Endothelial cell of umbilical vein (primary cell): Measurements from ENCODE around the gene RUNX2. TPM values are rescaled to one million over a fixed set of nuclear protein-coding genes. Genes with fewer than 3 reads are reported as not detected.

Experiments used
- BruUV-seq: library from RNA; stranded (reverse); fragments of 400-500 nt; replicated peaks from 2 replicates; lab custom pipeline; 2021; lab: Mats Ljungman, UMichigan
- CTCF ChIA-PET: fragments of 300-600, 350-600 bp; sonication (Branson Sonifier 250); formaldehyde crosslinking; loops from one replicate; lab custom pipeline; 2021; ENCODE audit warnings: antibody characterized with exemption, inconsistent platforms; lab: Charles Lee
- POLR2A ChIA-PET: fragments of 300-600, 350-600 bp; sonication (Branson Sonifier 250); formaldehyde crosslinking; loops from one replicate; lab custom pipeline; 2021; ENCODE audit warnings: antibody characterized with exemption, inconsistent platforms; lab: Charles Lee
- DNase-seq: peaks from one replicate; pipeline ENCODE4 v3.0.0-alpha.2; 2011; ENCODE audit warnings: low read depth, low spot score
- FAIRE-seq: peaks from 2 replicates; lab custom pipeline; 2011; peaks lifted over from hg19 to GRCh38; lab: Jason Lieb, UNC
- H2AFZ ChIP-seq: 2 replicates; pipeline ENCODE4 v1.6.0; 2012; ENCODE audit warnings: low read depth, low read length, control low read depth, inconsistent platforms
- H3K27ac ChIP-seq: 2 replicates; pipeline ENCODE4 v1.5.1; 2011; ENCODE audit warnings: low read depth, mild to moderate bottlenecking, control low read depth, low read length, moderate library complexity; ENCODE audit not compliant: insufficient read depth
- H3K27me3 ChIP-seq, 2 experiments: 2 replicates each; pipeline versions ENCODE4 v1.6.0 to v1.6.1; 2011; ENCODE audit warnings: low read length in 2 of 2, mixed read lengths in 1 of 2; ENCODE audit not compliant: control insufficient read depth in 2 of 2, insufficient read depth in 2 of 2
- H3K36me3 ChIP-seq, 2 experiments: 2 replicates in 1 of 2; 3 replicates in 1 of 2; pipeline ENCODE4 v1.5.1; 2011; ENCODE audit warnings: low read length in 2 of 2, mild to moderate bottlenecking in 1 of 2, moderate library complexity in 1 of 2; ENCODE audit not compliant: control insufficient read depth in 2 of 2, insufficient read depth in 2 of 2; ENCODE audit errors: extremely low read depth in 1 of 2
- H3K4me1 ChIP-seq: 3 replicates; pipeline ENCODE4 v1.5.1; 2011; ENCODE audit warnings: mild to moderate bottlenecking, low read length; ENCODE audit not compliant: control insufficient read depth, insufficient read depth; ENCODE audit errors: extremely low read depth
- H3K4me2 ChIP-seq: 2 replicates; pipeline ENCODE4 v1.6.1; 2011; ENCODE audit warnings: low read length, control low read depth, mixed read lengths; ENCODE audit not compliant: insufficient read depth
- H3K4me3 ChIP-seq, 3 experiments: fragments of 200-600 bp in 1 of 3; sonication (generic), shearing (Covaris generic) in 1 of 3; replicated peaks in 1 of 3; 2 replicates each; pipeline ENCODE4 v1.5.1; 2011 to 2016; ENCODE audit warnings: control low read depth in 3 of 3, low read length in 3 of 3, mild to moderate bottlenecking in 2 of 3, inconsistent platforms in 1 of 3, low read depth in 1 of 3, moderate library complexity in 1 of 3; ENCODE audit not compliant: insufficient read depth in 1 of 3
- H3K79me2 ChIP-seq: 2 replicates; pipeline ENCODE4 v1.6.0; 2012; ENCODE audit warnings: low read length, inconsistent platforms; ENCODE audit not compliant: control insufficient read depth, insufficient read depth
- H3K9ac ChIP-seq: replicated peaks from 2 replicates; pipeline ENCODE3; 2011; ENCODE audit warnings: low read length, control low read depth; ENCODE audit not compliant: insufficient read depth; ENCODE audit errors: extremely low read depth
- H3K9me1 ChIP-seq: replicated peaks from 3 replicates; pipeline ENCODE4 v1.6.0; 2011; ENCODE audit warnings: mild to moderate bottlenecking, low read length; ENCODE audit not compliant: control insufficient read depth, insufficient read depth; ENCODE audit errors: extremely low read depth
- H3K9me3 ChIP-seq: replicated peaks from 2 replicates; pipeline ENCODE4 v1.5.1; 2012; ENCODE audit warnings: low read length, inconsistent platforms; ENCODE audit not compliant: control insufficient read depth, insufficient read depth
- H4K20me1 ChIP-seq: replicated peaks from 2 replicates; pipeline ENCODE3; 2011; ENCODE audit warnings: mild to moderate bottlenecking, low read length; ENCODE audit not compliant: control insufficient read depth, insufficient read depth; ENCODE audit errors: extremely low read depth
- CTCF ChIP-seq, 2 donors: IDR thresholded peaks; 1 replicate in 1 of 2; 2 replicates in 1 of 2; pipeline ENCODE4 v1.5.1; 2011; ENCODE audit warnings: low read length in 2 of 2, mild to moderate bottlenecking in 2 of 2, moderate library complexity in 2 of 2, control low read depth in 1 of 2, inconsistent platforms in 1 of 2, low read depth in 1 of 2; ENCODE audit not compliant: insufficient read depth in 1 of 2; ENCODE audit errors: extremely low read depth in 1 of 2
- EZH2 ChIP-seq: IDR thresholded peaks from 2 replicates; pipeline ENCODE4 v1.6.1; 2012; ENCODE audit warnings: borderline replicate concordance, low read depth, mild to moderate bottlenecking, moderate library complexity, low read length, inconsistent platforms; ENCODE audit not compliant: severe bottlenecking
- FOS ChIP-seq: IDR thresholded peaks from 2 replicates; pipeline ENCODE4 v1.6.1; 2011; ENCODE audit warnings: mild to moderate bottlenecking, low read length, moderate library complexity, borderline replicate concordance; ENCODE audit not compliant: insufficient read depth
- GATA2 ChIP-seq: IDR thresholded peaks from 2 replicates; pipeline ENCODE4 v1.7.0; 2011; ENCODE audit warnings: low read depth, mild to moderate bottlenecking, moderate library complexity, mixed read lengths, low read length; ENCODE audit not compliant: insufficient read length, insufficient read depth
- JUN ChIP-seq: IDR thresholded peaks from 2 replicates; pipeline ENCODE4 v1.6.1; 2011; ENCODE audit warnings: borderline replicate concordance, low read depth; ENCODE audit not compliant: insufficient read length, insufficient read depth
- MAX ChIP-seq: IDR thresholded peaks from 2 replicates; pipeline ENCODE4 v1.6.1; 2011; ENCODE audit not compliant: insufficient read depth, insufficient read length
- MYC ChIP-seq: IDR thresholded peaks from one replicate; pipeline ENCODE4 v1.6.1; 2011; ENCODE audit warnings: mild to moderate bottlenecking, low read depth, low read length
- POLR2A ChIP-seq: IDR thresholded peaks from 2 replicates; pipeline ENCODE4 v1.6.1; 2012; ENCODE audit warnings: low read depth, mild to moderate bottlenecking, control low read depth, low read length
- POLR2AphosphoS5 ChIP-seq: IDR thresholded peaks from 2 replicates; pipeline ENCODE4 v1.6.1; 2012; ENCODE audit warnings: low read depth, mild to moderate bottlenecking, control low read depth, low read length, moderate library complexity; ENCODE audit not compliant: insufficient read depth
- dilution Hi-C: fragments of 300-500 bp; cut with MboI; formaldehyde crosslinking; loops from one replicate; pipeline ENCODE4 v1.15.0; 2019; ENCODE audit warnings: low sequenced_read_pairs; ENCODE audit not compliant: extremely low pct_ligation_motif_present
- intact Hi-C: fragments of 100-400 bp; cut with micrococcal nuclease; formaldehyde crosslinking; loops from one replicate; pipeline ENCODE4 v1.10.0; 2022
- polyA plus RNA-seq, 4 experiments: library from polyadenylated mRNA; depleted of rRNA in 3 of 4; stranded (reverse) in 3 of 4; unstranded in 1 of 4; fragments of >200 nt; gene quantifications; 2 replicates each; pipeline versions ENCODE4 v1.2.1 to v1.2.3, GENCODE V29; 2011 to 2012; ENCODE audit warnings: missing spikeins in 1 of 4
- total RNA-seq: library from RNA; stranded (reverse); gene quantifications from 2 replicates; pipeline ENCODE4 v1.2.3, GENCODE V29; 2021

RUNX2 gene
- total and polyA plus RNA-seq, 2 donors (not counting 3 experiments of a cell fraction or from before 2014, with no cell fraction given), result 0.06 TPM; not detected in 1

- no peaks in the 10 kb centered on the region for H3K79me2 ChIP-seq
These were observed 118.9 kb downstream of the RUNX2 start for GRCh38 chr6:45447005-45447404.

More at GRCh38 chr6:45447005-45447404, 118.9 kb downstream of the RUNX2 start:
- Histone ChIP-seq H4K20me1 (no peaks in the 10 kb centered on the region), H3K36me3 (no peaks in the 10 kb centered on the region), H3K27ac (peak overlapping the region; percentile 64), H3K4me2 (peak overlapping the region; percentile 26), H2AFZ (no peak overlapping the region), H3K4me1 (peaks cover 33% of the 10 kb centered on the region), H3K9ac (no peak overlapping the region), H3K4me3 (no peak overlapping the region), H3K27me3 (no peaks in the 10 kb centered on the region), H3K9me1 (no peaks in the 10 kb centered on the region), H3K9me3 (no peaks in the 10 kb centered on the region)
- ChIA-PET CTCF (no interaction called here), POLR2A (no interaction called here)
- FAIRE-seq (no peak), DNase-seq (peak; percentile 5)
- intact Hi-C loops (no loop called here), dilution Hi-C loops (no loop called here)
- no TSS peak for BruUV-seq
- no peak for TF ChIP-seq MYC
- no peak for TF ChIP-seq FOS
- no peak for TF ChIP-seq JUN
- no peak for TF ChIP-seq MAX
- TF ChIP-seq POLR2A, result no peak
- TF ChIP-seq CTCF (IDR thresholded peaks at IDR 0.05; ENCODE audit: extremely low read depth in 1 of 2, insufficient read depth in 1 of 2, low read depth in 1 of 2, low read length in 2 of 2), result no peak
- no peak for TF ChIP-seq EZH2
- no peak for TF ChIP-seq POLR2AphosphoS5
- TF ChIP-seq GATA2, result no peak
